Endothelial cell of umbilical vein (primary cell): ENCODE results near the gene AGAP5. TPM values are rescaled to one million over a fixed set of nuclear protein-coding genes. Genes with fewer than 3 reads are reported as not detected.

Experiments used
- BruUV-seq: library from RNA; stranded (reverse); fragments of 400-500 nt; replicated peaks from 2 replicates; lab custom pipeline; 2021; lab: Mats Ljungman, UMichigan
- CTCF ChIA-PET: fragments of 300-600, 350-600 bp; sonication (Branson Sonifier 250); formaldehyde crosslinking; loops from one replicate; lab custom pipeline; 2021; ENCODE audit warnings: antibody characterized with exemption, inconsistent platforms; lab: Charles Lee
- POLR2A ChIA-PET: fragments of 300-600, 350-600 bp; sonication (Branson Sonifier 250); formaldehyde crosslinking; loops from one replicate; lab custom pipeline; 2021; ENCODE audit warnings: antibody characterized with exemption, inconsistent platforms; lab: Charles Lee
- DNase-seq: peaks from one replicate; pipeline ENCODE4 v3.0.0-alpha.2; 2011; ENCODE audit warnings: low read depth, low spot score
- FAIRE-seq: peaks from 2 replicates; lab custom pipeline; 2011; peaks lifted over from hg19 to GRCh38; lab: Jason Lieb, UNC
- H2AFZ ChIP-seq: 2 replicates; pipeline ENCODE4 v1.6.0; 2012; ENCODE audit warnings: low read depth, low read length, control low read depth, inconsistent platforms
- H3K27ac ChIP-seq: 2 replicates; pipeline ENCODE4 v1.5.1; 2011; ENCODE audit warnings: low read depth, mild to moderate bottlenecking, control low read depth, low read length, moderate library complexity; ENCODE audit not compliant: insufficient read depth
- H3K27me3 ChIP-seq, 2 experiments: 2 replicates each; pipeline versions ENCODE4 v1.6.0 to v1.6.1; 2011; ENCODE audit warnings: low read length in 2 of 2, mixed read lengths in 1 of 2; ENCODE audit not compliant: control insufficient read depth in 2 of 2, insufficient read depth in 2 of 2
- H3K36me3 ChIP-seq, 2 experiments: 2 replicates in 1 of 2; 3 replicates in 1 of 2; pipeline ENCODE4 v1.5.1; 2011; ENCODE audit warnings: low read length in 2 of 2, mild to moderate bottlenecking in 1 of 2, moderate library complexity in 1 of 2; ENCODE audit not compliant: control insufficient read depth in 2 of 2, insufficient read depth in 2 of 2; ENCODE audit errors: extremely low read depth in 1 of 2
- H3K4me1 ChIP-seq: 3 replicates; pipeline ENCODE4 v1.5.1; 2011; ENCODE audit warnings: mild to moderate bottlenecking, low read length; ENCODE audit not compliant: control insufficient read depth, insufficient read depth; ENCODE audit errors: extremely low read depth
- H3K4me2 ChIP-seq: 2 replicates; pipeline ENCODE4 v1.6.1; 2011; ENCODE audit warnings: low read length, control low read depth, mixed read lengths; ENCODE audit not compliant: insufficient read depth
- H3K4me3 ChIP-seq, 3 experiments: fragments of 200-600 bp in 1 of 3; sonication (generic), shearing (Covaris generic) in 1 of 3; replicated peaks in 1 of 3; 2 replicates each; pipeline ENCODE4 v1.5.1; 2011 to 2016; ENCODE audit warnings: control low read depth in 3 of 3, low read length in 3 of 3, mild to moderate bottlenecking in 2 of 3, inconsistent platforms in 1 of 3, low read depth in 1 of 3, moderate library complexity in 1 of 3; ENCODE audit not compliant: insufficient read depth in 1 of 3
- H3K79me2 ChIP-seq: 2 replicates; pipeline ENCODE4 v1.6.0; 2012; ENCODE audit warnings: low read length, inconsistent platforms; ENCODE audit not compliant: control insufficient read depth, insufficient read depth
- H3K9ac ChIP-seq: replicated peaks from 2 replicates; pipeline ENCODE3; 2011; ENCODE audit warnings: low read length, control low read depth; ENCODE audit not compliant: insufficient read depth; ENCODE audit errors: extremely low read depth
- H3K9me1 ChIP-seq: replicated peaks from 3 replicates; pipeline ENCODE4 v1.6.0; 2011; ENCODE audit warnings: mild to moderate bottlenecking, low read length; ENCODE audit not compliant: control insufficient read depth, insufficient read depth; ENCODE audit errors: extremely low read depth
- H3K9me3 ChIP-seq: replicated peaks from 2 replicates; pipeline ENCODE4 v1.5.1; 2012; ENCODE audit warnings: low read length, inconsistent platforms; ENCODE audit not compliant: control insufficient read depth, insufficient read depth
- H4K20me1 ChIP-seq: replicated peaks from 2 replicates; pipeline ENCODE3; 2011; ENCODE audit warnings: mild to moderate bottlenecking, low read length; ENCODE audit not compliant: control insufficient read depth, insufficient read depth; ENCODE audit errors: extremely low read depth
- CTCF ChIP-seq, 2 donors: IDR thresholded peaks; 1 replicate in 1 of 2; 2 replicates in 1 of 2; pipeline ENCODE4 v1.5.1; 2011; ENCODE audit warnings: low read length in 2 of 2, mild to moderate bottlenecking in 2 of 2, moderate library complexity in 2 of 2, control low read depth in 1 of 2, inconsistent platforms in 1 of 2, low read depth in 1 of 2; ENCODE audit not compliant: insufficient read depth in 1 of 2; ENCODE audit errors: extremely low read depth in 1 of 2
- EZH2 ChIP-seq: IDR thresholded peaks from 2 replicates; pipeline ENCODE4 v1.6.1; 2012; ENCODE audit warnings: borderline replicate concordance, low read depth, mild to moderate bottlenecking, moderate library complexity, low read length, inconsistent platforms; ENCODE audit not compliant: severe bottlenecking
- FOS ChIP-seq: IDR thresholded peaks from 2 replicates; pipeline ENCODE4 v1.6.1; 2011; ENCODE audit warnings: mild to moderate bottlenecking, low read length, moderate library complexity, borderline replicate concordance; ENCODE audit not compliant: insufficient read depth
- GATA2 ChIP-seq: IDR thresholded peaks from 2 replicates; pipeline ENCODE4 v1.7.0; 2011; ENCODE audit warnings: low read depth, mild to moderate bottlenecking, moderate library complexity, mixed read lengths, low read length; ENCODE audit not compliant: insufficient read length, insufficient read depth
- JUN ChIP-seq: IDR thresholded peaks from 2 replicates; pipeline ENCODE4 v1.6.1; 2011; ENCODE audit warnings: borderline replicate concordance, low read depth; ENCODE audit not compliant: insufficient read length, insufficient read depth
- MAX ChIP-seq: IDR thresholded peaks from 2 replicates; pipeline ENCODE4 v1.6.1; 2011; ENCODE audit not compliant: insufficient read depth, insufficient read length
- MYC ChIP-seq: IDR thresholded peaks from one replicate; pipeline ENCODE4 v1.6.1; 2011; ENCODE audit warnings: mild to moderate bottlenecking, low read depth, low read length
- POLR2A ChIP-seq: IDR thresholded peaks from 2 replicates; pipeline ENCODE4 v1.6.1; 2012; ENCODE audit warnings: low read depth, mild to moderate bottlenecking, control low read depth, low read length
- POLR2AphosphoS5 ChIP-seq: IDR thresholded peaks from 2 replicates; pipeline ENCODE4 v1.6.1; 2012; ENCODE audit warnings: low read depth, mild to moderate bottlenecking, control low read depth, low read length, moderate library complexity; ENCODE audit not compliant: insufficient read depth
- dilution Hi-C: fragments of 300-500 bp; cut with MboI; formaldehyde crosslinking; loops from one replicate; pipeline ENCODE4 v1.15.0; 2019; ENCODE audit warnings: low sequenced_read_pairs; ENCODE audit not compliant: extremely low pct_ligation_motif_present
- intact Hi-C: fragments of 100-400 bp; cut with micrococcal nuclease; formaldehyde crosslinking; loops from one replicate; pipeline ENCODE4 v1.10.0; 2022
- polyA plus RNA-seq, 4 experiments: library from polyadenylated mRNA; depleted of rRNA in 3 of 4; stranded (reverse) in 3 of 4; unstranded in 1 of 4; fragments of >200 nt; gene quantifications; 2 replicates each; pipeline versions ENCODE4 v1.2.1 to v1.2.3, GENCODE V29; 2011 to 2012; ENCODE audit warnings: missing spikeins in 1 of 4
- small RNA-seq: library from RNA; depleted of rRNA; stranded (forward); fragments of <200 nt; gene quantifications from one replicate; pipeline ENCODE3, GENCODE V24; 2012; ENCODE audit warnings: low replicate concordance, low read depth; ENCODE audit not compliant: insufficient read depth, insufficient read length
- total RNA-seq: library from RNA; stranded (reverse); gene quantifications from 2 replicates; pipeline ENCODE4 v1.2.3, GENCODE V29; 2021

Gene AGAP5
- total and polyA plus RNA-seq, 2 donors (not counting 3 experiments of a cell fraction or from before 2014, with no cell fraction given): 4.4 to 7.7 TPM

GRCh38 chr10:73625004-73625883 is 72.7 kb downstream of the AGAP5 start:
- BruUV-seq: no TSS peak
- no peak for FAIRE-seq

More at GRCh38 chr10:73625004-73625883, 72.7 kb downstream of the AGAP5 start:
- Histone ChIP-seq H3K36me3 (no peaks in the 10 kb centered on the region), H3K9me1 (no peaks in the 10 kb centered on the region), H3K9me3 (no peaks in the 10 kb centered on the region), H3K27me3 (no peaks in the 10 kb centered on the region), H3K4me2 (peak overlapping the region; percentile 95), H3K79me2 (no peaks in the 10 kb centered on the region), H4K20me1 (no peaks in the 10 kb centered on the region), H2AFZ (peak overlapping the region; percentile 94), H3K9ac (peak overlapping the region; percentile 71), H3K4me1 (peaks cover 9% of the 10 kb centered on the region), H3K4me3 (peak overlapping the region; percentile 66 to 82 (median 77)), H3K27ac (peak overlapping the region; percentile 4)
- intact Hi-C loops (loop anchor here (1.0 to 5.0 kb wide), 2 partner anchors 38 to 96 kb away; no protein-coding TSS in a partner anchor), dilution Hi-C loops (loop anchor here (10.0 kb wide), 1 partner anchor 90 kb away; no protein-coding TSS in a partner anchor)
- peak; percentile 47 for DNase-seq
- CTCF ChIA-PET: interaction anchor here (0.6 to 2.4 kb wide), 6 partner anchors 15 to 329 kb away, joined by 3 to 9 read pairs (median 4); no protein-coding TSS in a partner anchor
- POLR2A ChIA-PET: interaction anchor here (0.6 to 0.9 kb wide), 3 partner anchors 8 to 13 kb away, joined by 3 to 4 read pairs (median 3); no protein-coding TSS in a partner anchor
- TF ChIP-seq EZH2: no peak
- no peak for TF ChIP-seq POLR2A
- no peak for TF ChIP-seq GATA2
- no peak for TF ChIP-seq FOS
- TF ChIP-seq CTCF (IDR thresholded peaks at IDR 0.05; ENCODE audit: extremely low read depth in 1 of 2, insufficient read depth in 1 of 2, low read depth in 1 of 2, low read length in 2 of 2): no peak
- TF ChIP-seq MYC: no peak
- no peak for TF ChIP-seq MAX
- TF ChIP-seq POLR2AphosphoS5: no peak
- no peak for TF ChIP-seq JUN

Small RNA genes lying within 50 kb of the gene (small RNA-seq; reads per million reads assigned to genes)
- gene AC022400.4 (not detected), gene RNA5SP320 (not detected)

Other genes with a start within 250 kb of the AGAP5 start
- gene PPP3CB, start 202.1 kb downstream of the AGAP5 start, total RNA-seq: 29.8 and 30.4 TPM in 2 replicates
- gene PPP3CB, start 202.1 kb downstream of the AGAP5 start, polyA plus RNA-seq: 7.8 and 13.5 TPM in 2 replicates
- gene USP54, start 106.8 kb downstream of the AGAP5 start, total RNA-seq: 13.5 and 14.2 TPM in 2 replicates
- 6.5 and 9.3 TPM in 2 replicates for gene USP54, start 106.8 kb downstream of the AGAP5 start, polyA plus RNA-seq
- gene MYOZ1, start 56.6 kb downstream of the AGAP5 start, total RNA-seq: not detected in 2 replicates
- gene MYOZ1, start 56.6 kb downstream of the AGAP5 start, polyA plus RNA-seq: not detected in 2 replicates
- gene SYNPO2L, start 42.1 kb downstream of the AGAP5 start, total RNA-seq: not detected in 2 replicates
- gene SYNPO2L, start 42.1 kb downstream of the AGAP5 start, polyA plus RNA-seq: not detected in 2 replicates
- gene SEC24C, start 46.3 kb upstream of the AGAP5 start, total RNA-seq: 91.2 and 95.5 TPM in 2 replicates
- gene SEC24C, start 46.3 kb upstream of the AGAP5 start, polyA plus RNA-seq: 108 and 117 TPM in 2 replicates
- gene CHCHD1, start 83.9 kb upstream of the AGAP5 start, total RNA-seq: 31.7 and 34.9 TPM in 2 replicates
- gene CHCHD1, start 83.9 kb upstream of the AGAP5 start, polyA plus RNA-seq: 32.1 and 39.2 TPM in 2 replicates
- 111 and 112 TPM in 2 replicates for gene ZSWIM8, start 87.5 kb upstream of the AGAP5 start, total RNA-seq
- gene ZSWIM8, start 87.5 kb upstream of the AGAP5 start, polyA plus RNA-seq: 230 and 372 TPM in 2 replicates
- gene NDST2, start 113.5 kb upstream of the AGAP5 start, total RNA-seq: 26.3 and 30.2 TPM in 2 replicates
- 25.0 and 30.1 TPM in 2 replicates for gene NDST2, start 113.5 kb upstream of the AGAP5 start, polyA plus RNA-seq
- gene CAMK2G, start 176.4 kb upstream of the AGAP5 start, total RNA-seq: 28.1 and 33.6 TPM in 2 replicates
- 26.8 and 27.2 TPM in 2 replicates for gene CAMK2G, start 176.4 kb upstream of the AGAP5 start, polyA plus RNA-seq
- gene PLAU, start 213.0 kb upstream of the AGAP5 start, total RNA-seq: 32.5 and 34.9 TPM in 2 replicates
- 22.0 and 23.6 TPM in 2 replicates for gene PLAU, start 213.0 kb upstream of the AGAP5 start, polyA plus RNA-seq